Mucosa of descending colon (tissue), 3 donors: Measurements from ENCODE around the gene GPC3. TPM values are rescaled to one million over a fixed set of nuclear protein-coding genes. Genes with fewer than 3 reads are reported as not detected.

Experiments
- ATAC-seq: fragments of 200-7000 bp; cut with Tn5 transposase; one replicate; pipeline ENCODE4 v1.9.1; 2020; ENCODE audit warnings: mild to moderate bottlenecking, moderate library complexity
- DNase-seq, 3 donors: peaks; one replicate each; pipeline ENCODE4 v3.0.0-alpha.2; 2020
- H3K36me3 ChIP-seq: fragments of 200-600 bp; one replicate; pipeline ENCODE4 v1.8.0; 2021; ENCODE audit warnings: low read depth, mild to moderate bottlenecking
- H3K4me1 ChIP-seq: fragments of 200-600 bp; one replicate; pipeline ENCODE4 v1.8.0; 2021; ENCODE audit warnings: low read depth, mild to moderate bottlenecking
- H3K4me3 ChIP-seq: fragments of 200-600 bp; one replicate; pipeline ENCODE4 v1.8.0; 2021; ENCODE audit warnings: mild to moderate bottlenecking
- H3K9me3 ChIP-seq: fragments of 200-600 bp; one replicate; pipeline ENCODE4 v1.8.0; 2021; ENCODE audit warnings: mild to moderate bottlenecking
- intact Hi-C, 2 donors: fragments of 100-400 bp; cut with DNase I in 1 of 2; cut with micrococcal nuclease in 1 of 2; formaldehyde crosslinking; loops; one replicate each; pipeline versions ENCODE4 v1.11.0 to v1.11.1; 2022; cut with DNase I, micrococcal nuclease
- total RNA-seq, 3 donors: library from RNA; stranded (reverse); fragmentation: NEBNext Ultra II Directional in 2 of 3; extraction: Animal tissue kit (Norgen Biotek cat#: 25700) in 2 of 3; gene quantifications; one replicate each; pipeline versions ENCODE4 v1.2.1 to v1.2.4, GENCODE V29; 2021 to 2023
- TF ChIP-seq, protein P1 (sequence below): fragments of 200-600 bp; IDR thresholded peaks from one replicate; pipeline ENCODE4 v1.8.0; 2022; ENCODE audit warnings: antibody characterized with exemption, mild to moderate bottlenecking
- donor health status: DM: no; HTN: no; CAD: no; lungs with moderate emphysema.
- donor health status: DM: no; HTN: no; CAD: no.
- donor health status: DM: no; HTN: yes; CAD: no.

Gene GPC3
- total RNA-seq, 3 donors from 2014 or later, result 0.55 to 2.8 (median 2.1) TPM

DNA sequence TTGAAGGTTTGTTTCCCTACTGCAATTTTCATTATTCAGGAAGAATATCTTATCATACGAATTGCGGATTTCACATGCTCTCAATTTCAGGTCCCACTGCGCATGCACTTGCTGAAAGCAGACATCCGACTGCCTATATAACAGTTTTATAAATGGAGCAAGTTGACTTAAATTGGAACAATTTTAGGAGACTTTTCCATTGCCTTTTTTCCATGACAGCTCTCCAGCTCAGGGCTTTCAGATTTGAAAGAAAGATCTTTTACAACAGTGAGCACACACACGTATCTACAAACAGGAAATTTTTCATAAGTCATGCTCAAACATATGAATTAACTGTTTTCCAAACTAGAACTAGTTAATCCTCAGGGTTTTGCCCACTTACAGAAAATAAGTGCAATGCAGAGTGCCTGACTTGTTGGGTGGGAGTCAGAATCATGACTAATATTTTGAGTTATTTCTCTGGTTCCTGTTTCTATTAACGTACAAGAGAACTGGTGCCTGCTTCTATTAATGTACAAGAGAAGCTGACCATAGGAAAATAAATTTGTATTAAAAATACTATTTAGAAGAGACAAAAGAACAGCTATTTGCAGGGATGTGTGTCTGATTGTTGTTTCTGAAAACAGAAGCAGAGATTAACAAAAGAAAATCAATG, 137.9 kb downstream of the GPC3 start:
- intact Hi-C loops, result no loop called here
- TF ChIP-seq, protein P1, sequence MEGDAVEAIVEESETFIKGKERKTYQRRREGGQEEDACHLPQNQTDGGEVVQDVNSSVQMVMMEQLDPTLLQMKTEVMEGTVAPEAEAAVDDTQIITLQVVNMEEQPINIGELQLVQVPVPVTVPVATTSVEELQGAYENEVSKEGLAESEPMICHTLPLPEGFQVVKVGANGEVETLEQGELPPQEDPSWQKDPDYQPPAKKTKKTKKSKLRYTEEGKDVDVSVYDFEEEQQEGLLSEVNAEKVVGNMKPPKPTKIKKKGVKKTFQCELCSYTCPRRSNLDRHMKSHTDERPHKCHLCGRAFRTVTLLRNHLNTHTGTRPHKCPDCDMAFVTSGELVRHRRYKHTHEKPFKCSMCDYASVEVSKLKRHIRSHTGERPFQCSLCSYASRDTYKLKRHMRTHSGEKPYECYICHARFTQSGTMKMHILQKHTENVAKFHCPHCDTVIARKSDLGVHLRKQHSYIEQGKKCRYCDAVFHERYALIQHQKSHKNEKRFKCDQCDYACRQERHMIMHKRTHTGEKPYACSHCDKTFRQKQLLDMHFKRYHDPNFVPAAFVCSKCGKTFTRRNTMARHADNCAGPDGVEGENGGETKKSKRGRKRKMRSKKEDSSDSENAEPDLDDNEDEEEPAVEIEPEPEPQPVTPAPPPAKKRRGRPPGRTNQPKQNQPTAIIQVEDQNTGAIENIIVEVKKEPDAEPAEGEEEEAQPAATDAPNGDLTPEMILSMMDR, result no peak
- no peak for ATAC-seq

DNA sequence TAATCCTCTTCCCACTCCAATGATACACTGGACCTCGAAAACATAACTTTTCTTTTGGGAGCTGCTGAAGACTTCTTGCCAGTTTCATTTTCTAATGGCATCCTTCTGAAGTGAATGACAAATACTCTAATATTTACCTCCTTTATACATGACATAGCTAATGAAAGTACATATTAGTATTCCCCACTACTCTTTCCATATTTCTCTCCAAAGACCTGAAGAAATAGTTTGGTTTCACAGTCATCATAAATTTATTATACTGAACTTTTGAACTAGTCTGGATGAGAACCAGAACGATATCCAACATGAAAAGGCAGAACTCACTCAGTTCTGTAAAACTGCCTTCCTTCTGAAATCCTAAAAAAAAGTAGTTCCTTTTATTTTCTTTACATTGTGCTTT, 139.1 kb downstream of the GPC3 start:
- Histone ChIP-seq H3K36me3 (no peaks in the 10 kb centered on the region), H3K4me3 (no peak overlapping the region), H3K4me1 (no peaks in the 10 kb centered on the region), H3K9me3 (no peaks in the 10 kb centered on the region)
- ATAC-seq, result no peak
- no peak for DNase-seq
- intact Hi-C loops, result no loop called here
- TF ChIP-seq, protein P1, result no peak

More for the DNA sequence above, 137.9 kb downstream of the GPC3 start:
- no peak for DNase-seq
- no peak overlapping the region for H3K4me3 ChIP-seq
- H3K9me3 ChIP-seq, result no peaks in the 10 kb centered on the region
- H3K36me3 ChIP-seq, result no peaks in the 10 kb centered on the region
- H3K4me1 ChIP-seq, result no peaks in the 10 kb centered on the region

GRCh38 chrX:133840415-133840814, 145.0 kb downstream of the GPC3 start:
- no peaks in the 10 kb centered on the region for H3K4me1 ChIP-seq
- no peak for DNase-seq
- intact Hi-C loops, result no loop called here
- TF ChIP-seq, protein P1, result no peak
- no peaks in the 10 kb centered on the region for H3K36me3 ChIP-seq
- no peak for ATAC-seq
- H3K9me3 ChIP-seq, result no peaks in the 10 kb centered on the region
- H3K4me3 ChIP-seq, result no peak overlapping the region

DNA sequence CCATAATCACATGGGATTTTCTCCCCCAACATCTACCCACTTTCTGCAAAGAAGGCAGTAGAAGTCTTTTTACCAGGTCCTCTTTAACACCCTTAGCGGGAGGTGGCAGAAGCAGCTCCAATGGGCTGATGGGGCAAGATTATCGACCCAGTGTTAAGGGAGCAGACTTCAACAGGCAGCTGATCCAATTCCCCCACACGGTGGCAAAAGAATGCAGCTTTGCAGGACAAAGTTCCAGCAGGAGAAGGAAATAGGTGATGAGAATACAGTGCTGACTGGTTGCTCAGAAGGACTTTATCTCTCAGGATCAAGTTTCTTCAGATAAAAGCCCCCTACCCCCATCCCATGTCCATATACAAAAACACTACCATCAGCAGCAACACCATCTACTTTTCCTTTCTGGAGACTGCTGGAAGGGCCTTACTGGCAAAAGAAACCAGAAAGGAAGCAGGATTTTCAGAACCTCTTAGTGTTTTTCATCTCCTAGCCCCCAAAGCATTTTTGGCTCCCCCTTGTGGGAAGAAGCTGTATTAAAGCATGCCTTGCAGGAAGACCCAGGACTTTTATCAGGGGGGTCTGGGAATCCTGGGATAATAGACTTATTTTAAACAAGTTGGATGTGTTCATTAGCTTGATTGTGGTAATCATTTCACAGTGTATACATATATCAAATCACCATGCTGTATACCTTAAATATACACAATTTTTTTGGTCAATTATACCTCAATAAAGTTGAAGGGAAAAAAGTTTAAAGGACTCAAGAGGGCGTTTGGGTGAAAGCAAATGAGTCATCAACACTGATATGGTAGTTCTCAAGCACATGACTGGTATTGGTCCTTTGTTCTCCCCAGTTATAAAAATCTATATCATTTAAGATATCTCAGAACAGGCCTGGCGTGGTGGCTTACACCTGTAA, 146.4 kb downstream of the GPC3 start:
- TF ChIP-seq, protein P1, result no peak
- ATAC-seq (peak; percentile 40), DNase-seq (peak in 1 of 3 donors; percentile 49)
- Histone ChIP-seq H3K36me3 (no peaks in the 10 kb centered on the region), H3K4me1 (no peaks in the 10 kb centered on the region), H3K9me3 (no peaks in the 10 kb centered on the region), H3K4me3 (no peak overlapping the region)
- intact Hi-C loops, result no loop called here

- ATAC-seq (no peak), DNase-seq (no peak)
- Histone ChIP-seq H3K36me3 (no peaks in the 10 kb centered on the region), H3K4me3 (no peak overlapping the region), H3K4me1 (no peaks in the 10 kb centered on the region), H3K9me3 (no peaks in the 10 kb centered on the region)
- intact Hi-C loops, result no loop called here
- TF ChIP-seq, protein P1, result no peak
Measured at GRCh38 chrX:133837091-133837490, 148.3 kb downstream of the GPC3 start.
